Posterior cingulate gyrus (tissue), 11 donors: ENCODE data around the gene ZDHHC4.
A peak's percentile ranks its signal among the peaks of the same experiment; 100 is the strongest.
"Not testable (repeated sequence)": the region's sequence is repeated elsewhere in the genome, so short reads cannot be mapped to it uniquely, and the experiment has no call there.

Experiments
- DNase-seq, 10 donors: peaks; one replicate each; pipeline versions ENCODE4 v3.0.0 to v3.0.0-alpha.2; 2020 to 2021; ENCODE audit warnings: mixed read lengths in 3 of 10
- intact Hi-C: fragments of 100-400 bp; cut with DNase I; formaldehyde crosslinking; loops from one replicate; pipeline ENCODE4 v1.15.1; 2023

The ZDHHC4 gene

GRCh38 chr7:6558837-6559236 lies 18.4 kb upstream of the ZDHHC4 start:
- DNase-seq = peak in 1 of 10 donors; percentile 24
- intact Hi-C loops = no loop called here

- intact Hi-C loops = no loop called here
- DNase-seq = peak in 1 of 10 donors; percentile 6
These were observed 17.4 kb upstream of the ZDHHC4 start for GRCh38 chr7:6559896-6560295.

GRCh38 chr7:6562106-6562505 lies 15.1 kb upstream of the ZDHHC4 start:
- DNase-seq = no peak
- intact Hi-C loops = no loop called here

- peak in 4 of 10 donors; percentile 17 to 86 (median 53) for DNase-seq
- intact Hi-C loops = no loop called here
These were observed 13.1 kb upstream of the ZDHHC4 start for GRCh38 chr7:6563936-6564770.

- intact Hi-C loops = no loop called here
These were observed 11.6 kb upstream of the ZDHHC4 start for GRCh38 chr7:6565655-6566054.

GRCh38 chr7:6567886-6568285 lies 9.4 kb upstream of the ZDHHC4 start:
- DNase-seq = peak in 1 of 10 donors; percentile 6
- intact Hi-C loops = no loop called here

More at GRCh38 chr7:6565655-6566054, 11.6 kb upstream of the ZDHHC4 start:
- DNase-seq = peak in 1 of 10 donors; percentile 13

GRCh38 chr7:6571160-6571779 lies 6.0 kb upstream of the ZDHHC4 start:
- no peak for DNase-seq
- intact Hi-C loops = no loop called here

- intact Hi-C loops = no loop called here
- DNase-seq = peak in 1 of 10 donors; percentile 27
These were observed 1.8 kb upstream of the ZDHHC4 start for GRCh38 chr7:6575281-6576023.

- peak in 1 of 10 donors; percentile 58 for DNase-seq
- intact Hi-C loops = no loop called here
These were observed 1.0 kb upstream of the ZDHHC4 start for GRCh38 chr7:6576024-6576866.

GRCh38 chr7:6576867-6577368 lies 336 bp upstream of the ZDHHC4 start:
- intact Hi-C loops = not testable (repeated sequence)
- peak in 1 of 10 donors; percentile 31 for DNase-seq

- peak in 1 of 10 donors; percentile 71 for DNase-seq
These were observed 1.1 kb downstream of the ZDHHC4 start for GRCh38 chr7:6578114-6579084.

GRCh38 chr7:6579446-6579845 lies 2.2 kb downstream of the ZDHHC4 start:
- DNase-seq = peak in 1 of 10 donors; percentile 76
- intact Hi-C loops = no loop called here

More at GRCh38 chr7:6578114-6579084, 1.1 kb downstream of the ZDHHC4 start:
- intact Hi-C loops = no loop called here

- DNase-seq, intact Hi-C loops: not testable (repeated sequence)
These were observed 8.6 kb downstream of the ZDHHC4 start for GRCh38 chr7:6585746-6586432.

GRCh38 chr7:6588566-6588965 lies 11.3 kb downstream of the ZDHHC4 start:
- peak in 1 of 10 donors; percentile 55 for DNase-seq
- intact Hi-C loops = no loop called here

GRCh38 chr7:6589151-6589828 lies 12.0 kb downstream of the ZDHHC4 start:
- DNase-seq = peak in 2 of 10 donors; percentile 20 to 62

GRCh38 chr7:6589829-6590644 lies 12.8 kb downstream of the ZDHHC4 start, which contains the start of gene INTS15:
INTS15 (plus strand) TSS chr7:6590021; CDS start chr7:6590284, 263 bp downstream.
- intact Hi-C loops = loop anchor here (10.0 kb wide), 1 partner anchor 735 kb away; no protein-coding TSS in a partner anchor

More at GRCh38 chr7:6589151-6589828, 12.0 kb downstream of the ZDHHC4 start:
- intact Hi-C loops = no loop called here

More at GRCh38 chr7:6589829-6590644, 12.8 kb downstream of the ZDHHC4 start, which contains the start of gene INTS15:
- peak; percentile 52 to 96 (median 61) for DNase-seq
